Thymus (tissue), 11 donors: ENCODE measurements around the gene PACSIN1. TPM values are rescaled to one million over a fixed set of nuclear protein-coding genes. Genes with fewer than 3 reads are reported as not detected.

Experiments used
- DNase-seq, 9 donors: peaks; one replicate each; pipeline ENCODE4 v3.0.0-alpha.2; 2013; ENCODE audit warnings: low spot score in 9 of 9, low read depth in 6 of 9, missing footprints in 1 of 9
- H3K27ac ChIP-seq, 2 donors: one replicate each; pipeline ENCODE4 v1.5.1; 2013; ENCODE audit warnings: control low read depth in 1 of 2, low read depth in 1 of 2, low read length in 1 of 2, mild to moderate bottlenecking in 1 of 2, moderate library complexity in 1 of 2
- H3K27me3 ChIP-seq, 2 donors: one replicate each; pipeline ENCODE4 v1.5.1; 2013; ENCODE audit warnings: low read length in 1 of 2; ENCODE audit not compliant: control insufficient read depth in 2 of 2, insufficient read depth in 1 of 2
- H3K36me3 ChIP-seq, 2 donors: one replicate each; pipeline ENCODE4 v1.5.1; 2013; ENCODE audit warnings: low read length in 1 of 2, mild to moderate bottlenecking in 1 of 2, moderate library complexity in 1 of 2; ENCODE audit not compliant: control insufficient read depth in 2 of 2, insufficient read depth in 2 of 2
- H3K4me1 ChIP-seq, 2 donors: one replicate each; pipeline ENCODE4 v1.5.1; 2013; ENCODE audit warnings: low read length in 2 of 2; ENCODE audit not compliant: control insufficient read depth in 2 of 2, insufficient read depth in 2 of 2
- H3K4me3 ChIP-seq, 2 donors: one replicate each; pipeline ENCODE4 v1.5.1; 2013; ENCODE audit warnings: low read length in 2 of 2, control low read depth in 1 of 2, mild to moderate bottlenecking in 1 of 2
- H3K9me3 ChIP-seq, 2 donors: one replicate each; pipeline ENCODE4 v1.5.1; 2013; ENCODE audit warnings: low read length in 1 of 2, mild to moderate bottlenecking in 1 of 2; ENCODE audit not compliant: control insufficient read depth in 2 of 2, insufficient read depth in 1 of 2
- WGBS: extraction: QIAGEN DNeasy Blood & Tissue Kit; methylation state at CpG from one replicate; pipeline ENCODE4 v1.1.7; 2013; 5-methylcytosine and 5-hydroxymethylcytosine counted together
- polyA plus RNA-seq: library from polyadenylated mRNA; stranded (reverse); fragments of 200-250 nt; gene quantifications from one replicate; pipeline ENCODE4 v1.2.3, GENCODE V29; 2013
- total RNA-seq: library from RNA; stranded (reverse); fragments of 120-200 nt; gene quantifications from one replicate; pipeline ENCODE4 v1.2.4, GENCODE V29; 2013
- donor health status: healthy.

PACSIN1 gene
- total and polyA plus RNA-seq, 2 donors, result 1.2 to 1.7 TPM

DNA sequence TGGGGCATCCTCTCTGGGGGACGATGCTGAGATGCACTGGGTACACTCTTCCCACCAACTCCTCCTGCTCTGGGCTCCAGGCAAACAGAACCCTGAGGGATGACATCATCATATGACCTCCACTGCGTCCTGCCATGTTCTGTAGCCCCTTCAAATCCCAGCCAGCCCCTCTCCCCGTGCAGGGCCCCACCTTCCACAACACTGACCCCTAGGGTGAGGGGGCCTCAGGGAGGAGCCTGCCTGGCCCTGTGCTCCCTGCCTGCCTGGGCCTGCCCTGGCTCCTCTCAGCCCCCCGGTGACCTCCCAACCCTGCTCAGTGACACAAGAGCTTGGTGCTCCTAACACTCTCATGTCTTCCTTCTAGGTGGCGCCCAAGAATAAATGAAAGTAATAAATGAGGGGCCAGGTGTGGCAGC lies 99.9 kb downstream of the PACSIN1 start:
- Histone ChIP-seq H3K4me3 (no peak overlapping the region), H3K36me3 (no peaks in the 10 kb centered on the region), H3K9me3 (no peaks in the 10 kb centered on the region), H3K27me3 (peaks cover 0 to 2% of the 10 kb centered on the region in 2 donors), H3K4me1 (no peaks in the 10 kb centered on the region), H3K27ac (no peak overlapping the region)
- no peak for DNase-seq
- 83% methylated on average over 5 of the region's 5 CpGs for WGBS

DNA sequence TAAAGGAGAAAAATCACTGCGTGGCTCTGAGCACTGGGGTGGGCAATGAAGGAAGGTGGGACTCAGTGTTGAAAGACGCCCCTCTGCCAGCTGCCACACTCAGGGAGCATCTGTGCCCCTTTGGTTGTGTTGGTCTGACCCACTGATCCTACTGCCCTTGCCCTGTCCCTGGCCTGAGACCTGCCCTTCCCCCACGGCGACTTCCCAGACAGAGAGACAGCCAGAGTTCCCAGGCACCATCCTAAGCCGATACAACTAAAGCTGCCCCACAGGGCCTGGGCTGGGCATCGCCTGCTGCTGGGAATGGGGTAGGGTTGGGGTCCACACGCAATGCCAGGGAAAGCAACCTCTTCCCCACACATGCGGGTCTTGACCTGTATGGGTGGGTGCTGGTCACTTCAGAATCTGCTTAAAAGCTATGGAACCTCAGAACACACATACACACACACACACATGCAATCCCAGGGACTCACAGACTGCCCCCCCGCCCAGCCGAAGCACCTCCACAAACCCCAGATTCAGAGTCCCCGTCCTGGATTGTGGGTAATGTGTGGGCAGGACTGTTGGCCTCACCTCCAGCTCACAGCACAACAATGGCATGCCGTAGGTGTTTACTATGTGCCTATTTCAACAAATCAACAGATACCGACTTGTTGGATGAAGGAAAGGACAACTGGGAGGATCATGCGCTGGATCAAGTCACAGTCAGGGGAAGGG lies 101.1 kb downstream of the PACSIN1 start:
- Histone ChIP-seq H3K4me3 (no peak overlapping the region), H3K27ac (no peak overlapping the region), H3K9me3 (no peaks in the 10 kb centered on the region), H3K27me3 (peaks cover 0 to 2% of the 10 kb centered on the region in 2 donors), H3K4me1 (no peaks in the 10 kb centered on the region), H3K36me3 (no peaks in the 10 kb centered on the region)
- no peak for DNase-seq
- WGBS, result 95% methylated on average over 14 of the region's 14 CpGs

- 82% methylated on average over 12 of the region's 12 CpGs for WGBS
- H3K36me3 ChIP-seq, result no peaks in the 10 kb centered on the region
- no peak overlapping the region for H3K4me3 ChIP-seq
- no peak overlapping the region for H3K27ac ChIP-seq
- H3K27me3 ChIP-seq, result peaks cover 0 to 2% of the 10 kb centered on the region in 2 donors
- H3K9me3 ChIP-seq, result no peaks in the 10 kb centered on the region
- H3K4me1 ChIP-seq, result no peaks in the 10 kb centered on the region
- DNase-seq, result no peak
Observed at GRCh38 chr6:34568341-34569201, 102.7 kb downstream of the PACSIN1 start.

- DNase-seq, result no peak
Observed at GRCh38 chr6:34569361-34569973, 103.6 kb downstream of the PACSIN1 start.

DNA sequence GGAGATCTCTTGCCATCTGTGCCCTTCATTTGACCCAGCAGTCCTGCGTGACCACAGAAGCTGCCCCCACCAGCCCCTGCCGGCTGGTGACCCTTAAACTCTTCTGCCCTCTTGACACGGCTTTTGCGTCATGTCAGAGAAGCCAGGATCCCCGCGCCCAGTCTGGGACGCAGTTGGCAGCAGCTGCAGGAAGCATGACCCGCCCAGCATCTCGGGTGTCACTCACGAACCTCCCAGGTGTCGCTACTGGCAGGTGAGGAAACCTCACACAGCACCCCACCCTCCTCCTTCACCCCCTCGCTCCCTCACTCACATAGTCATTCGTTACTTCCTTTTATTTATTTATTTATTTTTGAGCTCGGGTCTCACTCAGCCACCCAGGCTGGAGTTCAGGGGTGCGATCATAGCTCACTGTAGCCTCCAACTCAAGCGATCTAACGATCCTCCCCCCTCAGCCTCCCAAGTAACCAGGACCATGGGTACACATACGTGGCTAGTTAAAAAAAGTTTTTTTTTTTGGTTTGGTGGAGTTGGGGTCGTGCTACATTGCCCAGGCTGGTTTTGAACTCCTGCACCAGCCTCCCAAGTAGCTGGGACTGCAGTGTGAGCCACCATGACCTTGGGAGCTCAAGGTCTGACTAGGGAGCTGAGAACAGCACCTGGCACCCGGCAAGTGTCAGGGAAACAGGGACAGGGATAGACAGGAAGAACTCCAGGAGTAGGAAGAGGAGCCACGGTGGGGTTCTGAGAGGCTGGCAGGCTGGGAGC lies 104.4 kb downstream of the PACSIN1 start:
- no peak for DNase-seq
- H3K27me3 ChIP-seq, result peaks cover 0 to 2% of the 10 kb centered on the region in 2 donors
- no peak overlapping the region for H3K4me3 ChIP-seq
- H3K36me3 ChIP-seq, result no peaks in the 10 kb centered on the region
- 87% methylated on average over 21 of the region's 21 CpGs for WGBS
- H3K9me3 ChIP-seq, result no peaks in the 10 kb centered on the region
- no peak overlapping the region for H3K27ac ChIP-seq
- no peaks in the 10 kb centered on the region for H3K4me1 ChIP-seq

More at GRCh38 chr6:34569361-34569973, 103.6 kb downstream of the PACSIN1 start:
- Histone ChIP-seq H3K9me3 (no peaks in the 10 kb centered on the region), H3K36me3 (no peaks in the 10 kb centered on the region), H3K27ac (no peak overlapping the region), H3K4me1 (no peaks in the 10 kb centered on the region), H3K27me3 (peaks cover 0 to 2% of the 10 kb centered on the region in 2 donors), H3K4me3 (no peak overlapping the region)
- 89% methylated on average over 5 of the region's 5 CpGs for WGBS

- Histone ChIP-seq H3K4me1 (no peaks in the 10 kb centered on the region), H3K27me3 (peaks cover 0 to 2% of the 10 kb centered on the region in 2 donors), H3K9me3 (no peaks in the 10 kb centered on the region), H3K27ac (no peak overlapping the region), H3K36me3 (no peaks in the 10 kb centered on the region), H3K4me3 (no peak overlapping the region)
- WGBS, result 96% methylated on average over 9 of the region's 9 CpGs
- no peak for DNase-seq
Observed at GRCh38 chr6:34571388-34571787, 105.5 kb downstream of the PACSIN1 start.

DNA sequence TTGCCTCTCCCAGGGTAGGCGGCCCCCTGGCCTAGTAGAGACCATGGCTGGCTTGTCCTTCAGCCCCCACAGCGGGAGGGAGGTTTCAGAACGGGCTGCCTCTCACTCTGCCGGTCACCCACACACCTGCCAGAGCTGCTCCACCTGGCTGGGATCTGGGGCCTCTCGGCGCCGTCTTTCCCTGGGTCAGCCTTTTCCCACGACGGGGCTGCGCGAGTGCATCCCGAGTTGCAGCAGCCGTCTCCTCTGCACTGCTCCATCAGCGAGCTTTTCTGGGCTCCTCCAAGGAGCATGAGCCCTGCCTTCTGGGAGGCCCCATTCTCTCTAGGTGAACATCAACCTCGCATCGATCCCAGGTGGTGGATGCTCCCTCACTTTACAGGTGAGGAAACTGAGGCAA lies 106.1 kb downstream of the PACSIN1 start:
- Histone ChIP-seq H3K27me3 (peaks cover 0 to 2% of the 10 kb centered on the region in 2 donors), H3K36me3 (no peaks in the 10 kb centered on the region), H3K27ac (no peak overlapping the region), H3K9me3 (no peaks in the 10 kb centered on the region), H3K4me1 (no peaks in the 10 kb centered on the region), H3K4me3 (no peak overlapping the region)
- DNase-seq, result no peak
- 92% methylated on average over 16 of the region's 16 CpGs for WGBS

GRCh38 chr6:34572585-34572984 lies 106.7 kb downstream of the PACSIN1 start:
- 95% methylated on average over 6 of the region's 6 CpGs for WGBS
- no peak for DNase-seq
- no peaks in the 10 kb centered on the region for H3K36me3 ChIP-seq

More at GRCh38 chr6:34572585-34572984, 106.7 kb downstream of the PACSIN1 start:
- Histone ChIP-seq H3K4me1 (no peaks in the 10 kb centered on the region), H3K9me3 (no peaks in the 10 kb centered on the region), H3K27me3 (peaks cover 0 to 2% of the 10 kb centered on the region in 2 donors), H3K27ac (no peak overlapping the region), H3K4me3 (no peak overlapping the region)
